ENCODE results near the gene PARP15.

Gene PARP15

GRCh38 chr3:122577409-122578031 lies at the start of gene PARP15:
Gene PARP15 (plus strand): TSS chr3:122577650. CDS start chr3:122577668, 18 bp downstream.
- H3K36me3 ChIP-seq (replicated peaks), result no peaks in the 10 kb centered on the region
- peak within 1 kb of the TSS; percentile 61 for H3K4me3 ChIP-seq (ENCODE audit: low read depth, low read length)
- TF ChIP-seq CTCF (IDR thresholded peaks at IDR 0.05; ENCODE audit: low read depth, low read length, missing control alignments), result peak; percentile 34
- no peaks in the 10 kb centered on the region for H3K27me3 ChIP-seq (replicated peaks)
- no peak for DNase-seq
- in situ Hi-C loops (cut with HindIII; ENCODE audit: low pct_ligation_motif_present, low sequenced_read_pairs), result no loop called here
- no peak within 1 kb of the TSS for H3K27ac ChIP-seq

DNA sequence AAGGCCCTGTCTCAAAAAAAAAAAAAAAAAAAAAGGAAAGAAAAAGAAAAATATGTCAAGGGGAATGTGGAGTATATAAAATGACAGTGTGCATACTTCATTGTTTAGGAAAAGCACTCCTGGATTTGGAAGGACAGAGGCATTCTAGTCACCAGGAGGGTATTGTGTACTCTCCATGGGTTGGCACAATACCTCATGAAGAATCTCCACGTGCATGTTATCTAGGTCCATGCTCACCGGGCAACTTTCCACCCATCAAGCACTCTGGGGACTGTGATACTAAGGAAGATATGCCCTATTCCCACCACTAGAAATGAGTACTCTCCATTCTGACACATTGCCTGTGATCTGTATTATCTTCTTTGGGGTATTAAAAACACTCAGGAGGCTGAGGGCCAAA lies 47.3 kb upstream of the PARP15 start:
- no peak overlapping the region for H3K4me3 ChIP-seq (ENCODE audit: low read depth, low read length)
- DNase-seq, result no peak
- TF ChIP-seq CTCF (IDR thresholded peaks at IDR 0.05; ENCODE audit: low read depth, low read length, missing control alignments), result no peak
- no peak overlapping the region for H3K27ac ChIP-seq
- in situ Hi-C loops (cut with HindIII; ENCODE audit: low pct_ligation_motif_present, low sequenced_read_pairs), result no loop called here
- H3K36me3 ChIP-seq (replicated peaks), result peaks cover 2% of the 10 kb centered on the region
- H3K27me3 ChIP-seq (replicated peaks), result no peaks in the 10 kb centered on the region

DNA sequence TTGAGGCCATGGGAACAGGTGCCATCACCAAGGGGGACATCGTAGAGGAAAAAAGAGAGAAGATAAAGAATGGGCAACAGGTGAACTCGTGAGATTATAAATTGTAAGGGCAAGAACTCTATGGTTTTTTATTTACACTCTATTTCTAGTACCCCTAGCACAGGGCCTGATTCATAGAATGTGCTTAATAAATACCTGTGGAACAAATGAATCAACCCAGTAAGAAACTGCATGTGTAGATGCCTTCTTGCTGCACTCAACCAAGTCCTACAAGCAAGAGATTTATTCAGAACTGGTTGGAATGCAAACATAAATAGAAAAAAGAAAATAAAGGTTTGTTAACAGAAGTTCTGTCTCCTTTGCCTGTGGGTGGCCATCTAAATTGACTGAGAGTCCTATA lies 44.0 kb upstream of the PARP15 start:
- in situ Hi-C loops (cut with HindIII; ENCODE audit: low pct_ligation_motif_present, low sequenced_read_pairs), result no loop called here
- peaks cover 2% of the 10 kb centered on the region for H3K36me3 ChIP-seq (replicated peaks)

DNA sequence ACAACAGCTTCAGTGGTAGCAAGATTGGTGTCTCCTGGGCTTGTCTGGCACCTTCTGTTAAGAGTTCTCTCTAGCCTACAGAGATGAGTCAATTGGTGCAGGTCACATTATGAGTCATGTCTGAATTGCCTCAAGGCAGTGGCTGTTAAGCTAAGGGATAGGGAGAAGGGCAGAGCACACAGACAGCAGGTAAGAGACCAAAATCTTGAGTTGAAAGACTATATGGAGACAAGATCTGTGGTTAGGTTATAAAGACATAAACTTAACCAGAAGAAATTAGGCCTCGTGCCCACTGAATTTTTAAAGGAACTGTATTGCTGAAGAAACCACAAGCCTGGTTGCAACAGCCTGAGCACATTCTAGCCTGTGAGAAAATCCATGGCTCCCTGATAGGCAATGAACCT lies 43.5 kb upstream of the PARP15 start:
- peak; percentile 79 for DNase-seq
- no peak for TF ChIP-seq CTCF (IDR thresholded peaks at IDR 0.05; ENCODE audit: low read depth, low read length, missing control alignments)
- no peak overlapping the region for H3K27ac ChIP-seq
- H3K4me3 ChIP-seq (ENCODE audit: low read depth, low read length), result no peak overlapping the region
- H3K27me3 ChIP-seq (replicated peaks), result no peaks in the 10 kb centered on the region
- in situ Hi-C loops (cut with HindIII; ENCODE audit: low pct_ligation_motif_present, low sequenced_read_pairs), result no loop called here
- H3K36me3 ChIP-seq (replicated peaks), result peaks cover 2% of the 10 kb centered on the region

More for the DNA sequence above, 44.0 kb upstream of the PARP15 start:
- no peak for TF ChIP-seq CTCF (IDR thresholded peaks at IDR 0.05; ENCODE audit: low read depth, low read length, missing control alignments)
- H3K27me3 ChIP-seq (replicated peaks), result no peaks in the 10 kb centered on the region
- no peak overlapping the region for H3K27ac ChIP-seq
- H3K4me3 ChIP-seq (ENCODE audit: low read depth, low read length), result no peak overlapping the region
- DNase-seq, result no peak

- in situ Hi-C loops (cut with HindIII; ENCODE audit: low pct_ligation_motif_present, low sequenced_read_pairs), result no loop called here
Observed at GRCh38 chr3:122535964-122536631, 41.4 kb upstream of the PARP15 start.

More at GRCh38 chr3:122535964-122536631, 41.4 kb upstream of the PARP15 start:
- Histone ChIP-seq H3K27ac (no peak overlapping the region), H3K36me3 (replicated peaks) (peaks cover 2% of the 10 kb centered on the region), H3K4me3 (ENCODE audit: low read depth, low read length) (no peak overlapping the region), H3K27me3 (replicated peaks) (no peaks in the 10 kb centered on the region)
- no peak for TF ChIP-seq CTCF (IDR thresholded peaks at IDR 0.05; ENCODE audit: low read depth, low read length, missing control alignments)
- no peak for DNase-seq

Data from brain microvascular endothelial cell (primary cell).